ENCODE data around the gene DNM3.

DNA sequence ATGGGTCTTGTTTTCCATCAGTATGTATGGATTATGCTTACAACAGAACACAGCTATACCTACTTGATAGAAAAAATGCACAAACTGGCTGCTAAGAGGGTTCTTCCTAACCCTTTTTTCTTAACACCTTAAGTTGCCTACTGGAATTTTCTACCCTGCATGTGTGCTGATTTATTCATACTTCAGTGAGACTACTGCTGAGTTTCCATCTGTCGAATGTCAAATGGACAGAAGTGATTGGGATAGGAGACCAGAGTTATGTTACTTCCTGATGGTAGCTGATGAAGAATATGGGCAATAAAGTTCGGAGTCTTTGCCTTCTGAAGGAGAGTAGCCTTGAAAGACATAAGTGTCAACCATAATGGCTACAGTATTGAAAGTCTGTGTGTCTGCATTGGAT is 6.5 kb upstream of the DNM3 start:
- TF ChIP-seq EZH2 (IDR thresholded peaks at IDR 0.05; ENCODE audit: insufficient read depth, poor library complexity, severe bottlenecking) (no peak), EZH2phosphoT487 (IDR thresholded peaks at IDR 0.05; ENCODE audit: insufficient read depth, low read depth) (no peak)

All from GM23248 (cell line).